ENCODE results near the gene GARRE1.

GRCh38 chr19:34256835-34257558, 2.6 kb downstream of the GARRE1 start:
- no peak for TF ChIP-seq CTCF (IDR thresholded peaks at IDR 0.05; ENCODE audit: low read depth, low read length, missing input control)
- TF ChIP-seq RXRA (IDR thresholded peaks at IDR 0.05) = peak in 1 of 2 donors; percentile 7
- no peak for TF ChIP-seq JUND (IDR thresholded peaks at IDR 0.05)
- no peak for TF ChIP-seq GABPA (IDR thresholded peaks at IDR 0.05 in 1 of 2, conservative IDR thresholded peaks at IDR 0.05 in 1 of 2)
- no peak for TF ChIP-seq MAX (IDR thresholded peaks at IDR 0.05)
- TF ChIP-seq YY1 (IDR thresholded peaks at IDR 0.05) = no peak
- TF ChIP-seq EGR1 (IDR thresholded peaks at IDR 0.05; ENCODE audit: low read depth in 2 of 2) = no peak
- TF ChIP-seq TAF1 (conservative IDR thresholded peaks at IDR 0.05) = no peak
- no peak for TF ChIP-seq ZBTB33 (IDR thresholded peaks at IDR 0.05)
